ENCODE results near the gene AKAP8L. TPM values are rescaled to one million over a fixed set of nuclear protein-coding genes. Genes with fewer than 3 reads are reported as not detected.

AKAP8L gene
- total RNA-seq, 1 donor from 2014 or later, result 75.3 TPM

DNA sequence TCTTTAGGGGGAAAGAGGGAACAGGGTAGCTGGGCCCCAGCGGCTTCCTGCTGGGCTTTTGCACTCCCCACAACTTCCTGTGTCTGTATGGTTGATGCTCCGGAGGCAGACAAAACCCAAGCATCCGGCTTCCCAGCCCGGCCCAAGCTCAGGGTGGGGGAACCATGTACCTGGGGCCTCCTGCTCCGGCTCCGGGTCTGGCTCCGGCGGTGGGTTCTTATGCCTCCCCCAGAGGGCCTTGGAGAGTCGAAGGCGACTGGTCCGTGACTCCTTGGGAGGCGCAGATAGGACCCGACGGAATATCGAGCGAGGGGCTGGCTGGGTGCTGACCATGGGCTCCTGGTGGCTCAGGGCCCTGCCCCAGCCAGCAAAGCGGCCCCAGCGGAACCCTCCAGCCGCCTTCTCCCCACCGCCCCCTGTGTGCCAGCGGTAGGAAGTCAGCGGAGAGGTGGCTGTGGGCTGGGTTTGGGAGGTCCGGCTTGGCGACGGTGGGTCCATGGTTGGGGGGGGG is 45.1 kb upstream of the AKAP8L start:
- TF ChIP-seq, protein P1, sequence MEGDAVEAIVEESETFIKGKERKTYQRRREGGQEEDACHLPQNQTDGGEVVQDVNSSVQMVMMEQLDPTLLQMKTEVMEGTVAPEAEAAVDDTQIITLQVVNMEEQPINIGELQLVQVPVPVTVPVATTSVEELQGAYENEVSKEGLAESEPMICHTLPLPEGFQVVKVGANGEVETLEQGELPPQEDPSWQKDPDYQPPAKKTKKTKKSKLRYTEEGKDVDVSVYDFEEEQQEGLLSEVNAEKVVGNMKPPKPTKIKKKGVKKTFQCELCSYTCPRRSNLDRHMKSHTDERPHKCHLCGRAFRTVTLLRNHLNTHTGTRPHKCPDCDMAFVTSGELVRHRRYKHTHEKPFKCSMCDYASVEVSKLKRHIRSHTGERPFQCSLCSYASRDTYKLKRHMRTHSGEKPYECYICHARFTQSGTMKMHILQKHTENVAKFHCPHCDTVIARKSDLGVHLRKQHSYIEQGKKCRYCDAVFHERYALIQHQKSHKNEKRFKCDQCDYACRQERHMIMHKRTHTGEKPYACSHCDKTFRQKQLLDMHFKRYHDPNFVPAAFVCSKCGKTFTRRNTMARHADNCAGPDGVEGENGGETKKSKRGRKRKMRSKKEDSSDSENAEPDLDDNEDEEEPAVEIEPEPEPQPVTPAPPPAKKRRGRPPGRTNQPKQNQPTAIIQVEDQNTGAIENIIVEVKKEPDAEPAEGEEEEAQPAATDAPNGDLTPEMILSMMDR (IDR thresholded peaks at IDR 0.05; ENCODE audit: insufficient read depth, low read length, severe bottlenecking), result no peak
- Histone ChIP-seq H3K4me3 (ENCODE audit: low read depth, low read length) (no peak overlapping the region), H3K36me3 (ENCODE audit: control insufficient read depth, insufficient read depth, low read length) (no peaks in the 10 kb centered on the region), H3K27me3 (ENCODE audit: control insufficient read depth, insufficient read depth, low read length) (peaks cover 1% of the 10 kb centered on the region)
- no peak for DNase-seq (ENCODE audit: low read depth)
- no peak for FAIRE-seq

GRCh38 chr19:15461694-15462093 is 42.9 kb upstream of the AKAP8L start:
- DNase-seq (ENCODE audit: low read depth) (no peak), FAIRE-seq (no peak)
- TF ChIP-seq, protein P1 (IDR thresholded peaks at IDR 0.05; ENCODE audit: insufficient read depth, low read length, severe bottlenecking), result no peak
- Histone ChIP-seq H3K27me3 (ENCODE audit: control insufficient read depth, insufficient read depth, low read length) (peaks cover 9% of the 10 kb centered on the region), H3K4me3 (ENCODE audit: low read depth, low read length) (no peak overlapping the region), H3K36me3 (ENCODE audit: control insufficient read depth, insufficient read depth, low read length) (no peaks in the 10 kb centered on the region)

DNA sequence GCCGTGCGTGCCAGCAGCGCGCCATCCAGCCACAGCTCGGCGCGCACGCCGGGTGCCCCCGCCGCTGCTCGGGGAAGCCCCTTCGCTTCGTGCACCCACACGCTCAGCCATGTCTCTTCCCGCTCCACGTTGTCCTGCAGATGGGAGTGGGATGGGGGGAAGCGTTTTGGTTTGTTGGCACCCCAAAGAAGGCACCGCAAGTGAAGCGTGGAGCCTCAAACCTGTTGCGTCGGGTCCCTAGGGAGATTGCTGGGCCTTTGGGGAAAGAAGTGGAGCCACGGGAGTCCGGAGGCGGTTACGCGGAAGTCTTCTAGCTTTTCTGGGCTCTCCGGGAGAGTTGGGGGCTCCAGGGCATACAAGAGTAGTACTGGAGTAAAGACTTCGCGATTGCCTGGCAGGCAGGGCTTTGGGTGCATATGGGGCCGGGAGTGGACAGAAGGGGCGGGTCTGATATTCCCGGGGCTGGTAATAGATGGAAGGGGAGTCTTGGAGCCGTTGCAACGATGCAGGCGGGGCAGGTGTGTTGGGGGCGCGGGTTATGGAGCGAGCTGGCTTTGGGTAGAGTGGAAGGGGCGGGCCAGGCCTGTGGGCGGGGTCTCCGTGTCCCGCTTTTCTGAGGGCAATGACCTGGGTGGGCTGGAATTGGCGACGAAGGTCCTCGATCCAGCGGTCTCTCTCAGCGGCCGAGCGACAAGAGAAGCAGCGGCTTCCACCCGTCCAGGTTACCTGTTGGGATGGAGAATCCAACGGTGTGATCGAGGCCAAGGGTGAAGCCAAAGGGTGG is 39.1 kb upstream of the AKAP8L start:
- Histone ChIP-seq H3K4me3 (ENCODE audit: low read depth, low read length) (no peak overlapping the region), H3K36me3 (ENCODE audit: control insufficient read depth, insufficient read depth, low read length) (no peaks in the 10 kb centered on the region), H3K27me3 (ENCODE audit: control insufficient read depth, insufficient read depth, low read length) (peaks cover 17% of the 10 kb centered on the region)
- TF ChIP-seq, protein P1 (IDR thresholded peaks at IDR 0.05; ENCODE audit: insufficient read depth, low read length, severe bottlenecking), result no peak
- no peak for FAIRE-seq
- DNase-seq (ENCODE audit: low read depth), result no peak

GRCh38 chr19:15456871-15457700 is 38.3 kb upstream of the AKAP8L start:
- peaks cover 17% of the 10 kb centered on the region for H3K27me3 ChIP-seq (ENCODE audit: control insufficient read depth, insufficient read depth, low read length)
- H3K36me3 ChIP-seq (ENCODE audit: control insufficient read depth, insufficient read depth, low read length), result no peaks in the 10 kb centered on the region
- no peak for FAIRE-seq
- TF ChIP-seq, protein P1 (IDR thresholded peaks at IDR 0.05; ENCODE audit: insufficient read depth, low read length, severe bottlenecking), result no peak
- peak; percentile 19 for DNase-seq (ENCODE audit: low read depth)
- H3K4me3 ChIP-seq (ENCODE audit: low read depth, low read length), result peak overlapping the region; percentile 6

DNA sequence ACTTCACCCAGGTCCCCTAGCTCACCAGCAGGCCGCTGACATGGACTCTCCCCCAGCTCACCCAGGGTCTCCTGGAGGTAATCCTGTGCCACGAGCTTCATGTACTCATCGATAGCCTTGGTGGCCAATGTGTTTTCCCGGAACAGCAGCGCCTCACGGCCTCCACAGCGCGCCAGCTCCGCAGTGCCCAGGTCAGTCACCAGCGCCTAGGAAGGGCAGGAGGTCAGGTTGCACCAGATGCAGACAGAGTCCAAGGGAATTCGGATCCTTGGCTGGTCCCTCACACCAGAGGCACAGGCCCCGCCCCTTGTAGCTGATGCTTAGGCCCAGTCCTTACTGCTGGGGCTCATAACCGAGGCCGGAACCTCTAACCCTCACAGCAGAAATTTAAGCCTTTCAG is 37.7 kb upstream of the AKAP8L start:
- no peaks in the 10 kb centered on the region for H3K36me3 ChIP-seq (ENCODE audit: control insufficient read depth, insufficient read depth, low read length)
- H3K4me3 ChIP-seq (ENCODE audit: low read depth, low read length), result no peak overlapping the region
- FAIRE-seq (no peak), DNase-seq (ENCODE audit: low read depth) (no peak)
- H3K27me3 ChIP-seq (ENCODE audit: control insufficient read depth, insufficient read depth, low read length), result peaks cover 17% of the 10 kb centered on the region
- TF ChIP-seq, protein P1 (IDR thresholded peaks at IDR 0.05; ENCODE audit: insufficient read depth, low read length, severe bottlenecking), result no peak
